Measurements from ENCODE around the gene MYO3B. TPM values are rescaled to one million over a fixed set of nuclear protein-coding genes. Genes with fewer than 3 reads are reported as not detected.

Gene MYO3B
- total and polyA plus RNA-seq, 2 of the 8 experiments (the other 6 are each of a cell fraction or from before 2014, with no cell fraction given) = 0.17 to 0.19 TPM

GRCh38 chr2:170587922-170588321 lies 410.0 kb downstream of the MYO3B start:
- H3K23ac ChIP-seq (ENCODE audit: insufficient read length) = no peak overlapping the region
- H2BK12ac ChIP-seq (ENCODE audit: low read depth, low read length) = no peak overlapping the region
- no peak overlapping the region for H3K9ac ChIP-seq (replicated peaks in 1 of 4; ENCODE audit: extremely low read depth in 1 of 4, low read depth in 3 of 4, low read length in 3 of 4)
- H2BK15ac ChIP-seq (ENCODE audit: low read length) = no peak overlapping the region
- H3K27ac ChIP-seq (ENCODE audit: low read depth, low read length) = no peak overlapping the region
- no peak overlapping the region for H3K4me2 ChIP-seq (ENCODE audit: insufficient read depth in 1 of 2, low read depth in 2 of 2, low read length in 2 of 2)
- H3K23me2 ChIP-seq (ENCODE audit: low read depth, low read length) = no peaks in the 10 kb centered on the region
- no peaks in the 10 kb centered on the region for H3K36me3 ChIP-seq (ENCODE audit: control insufficient read depth in 2 of 4, insufficient read depth in 4 of 4, low read length in 3 of 4)
- no peak overlapping the region for H2AFZ ChIP-seq (ENCODE audit: low read length)
- DNase-seq (ENCODE audit: low read depth in 1 of 2, low spot score in 2 of 2) (no peak), FAIRE-seq (no peak)
- H3K4ac ChIP-seq (replicated peaks; ENCODE audit: insufficient read length, low read depth, low read length) = no peak overlapping the region
- WGBS, 2 experiments (ENCODE audit: extremely low coverage in 1 of 2, insufficient coverage in 1 of 2, insufficient read length in 1 of 2, insufficient replicate concordance in 2 of 2, low coverage in 1 of 2, low lambda C conversion rate in 2 of 2, missing lambda C conversion rate in 1 of 2) = 64% methylated on average over 2 of the region's 2 CpGs; no CpG with 5 or more reads in 1 of the 2 experiments
- H3K9me3 ChIP-seq (ENCODE audit: insufficient read depth in 2 of 2, low read depth in 1 of 2, low read length in 1 of 2) = no peaks in the 10 kb centered on the region
- H3K79me1 ChIP-seq (ENCODE audit: low read depth, low read length) = no peaks in the 10 kb centered on the region
- H2BK5ac ChIP-seq (ENCODE audit: low read depth, low read length) = no peak overlapping the region
- no peak overlapping the region for H4K91ac ChIP-seq (replicated peaks; ENCODE audit: insufficient read length, low read length)
- H2BK120ac ChIP-seq (replicated peaks; ENCODE audit: low read depth, low read length) = no peak overlapping the region
- H3K18ac ChIP-seq (ENCODE audit: extremely low read depth, low read length) = no peak overlapping the region
- H3K27me3 ChIP-seq (replicated peaks in 1 of 4; ENCODE audit: control insufficient read depth in 3 of 4, extremely low read depth in 1 of 4, insufficient read depth in 3 of 4, low read length in 3 of 4) = no peaks in the 10 kb centered on the region
- no peak overlapping the region for H4K8ac ChIP-seq (ENCODE audit: extremely low read depth, insufficient read depth, low read length)
- no peak overlapping the region for H4K5ac ChIP-seq (ENCODE audit: insufficient read length, low read depth, low read length)
- no peaks in the 10 kb centered on the region for H3K79me2 ChIP-seq (ENCODE audit: control insufficient read depth in 1 of 2, insufficient read depth in 2 of 2, low read length in 2 of 2)
- no peak overlapping the region for H3K56ac ChIP-seq (replicated peaks; ENCODE audit: insufficient read length, low read depth, low read length)
- ChIA-PET CTCF (ENCODE audit: partially characterized antibody) (interaction anchor here (1.0 kb wide), 1 partner anchor 108 kb away, joined by 3 read pairs; no protein-coding TSS in a partner anchor), POLR2A (ENCODE audit: partially characterized antibody) (no interaction called here)
- no peak overlapping the region for H3K14ac ChIP-seq (ENCODE audit: insufficient read length)
- no peak overlapping the region for H2AK5ac ChIP-seq (ENCODE audit: low read depth, low read length)
- no peak overlapping the region for H3K4me3 ChIP-seq (ENCODE audit: extremely low read depth in 1 of 4, insufficient read depth in 2 of 4, low read depth in 3 of 4, low read length in 4 of 4)
- H3K4me1 ChIP-seq (replicated peaks in 1 of 4; ENCODE audit: control insufficient read depth in 3 of 4, insufficient read depth in 4 of 4, low read length in 3 of 4) = peaks cover 0 to 3% (median 2%) of the 10 kb centered on the region in 4 experiments; a peak in 2 of 7 replicates
- no peak overlapping the region for H2BK20ac ChIP-seq (ENCODE audit: low read length)
- no peaks in the 10 kb centered on the region for H4K20me1 ChIP-seq (replicated peaks in 1 of 2; ENCODE audit: control insufficient read depth in 1 of 2, insufficient read depth in 2 of 2, low read length in 2 of 2)
- no peak for TF ChIP-seq CTBP2 (IDR thresholded peaks at IDR 0.05; ENCODE audit: borderline replicate concordance, insufficient read depth, insufficient read length, low read length)
- TF ChIP-seq POLR2AphosphoS5 (IDR thresholded peaks at IDR 0.05; ENCODE audit: low read depth, low read length) = no peak
- TF ChIP-seq PHF8 (conservative IDR thresholded peaks at IDR 0.05; ENCODE audit: low read depth, low read length) = no peak
- TF ChIP-seq FOSL1 (IDR thresholded peaks at IDR 0.05; ENCODE audit: insufficient read depth, low read depth, low read length) = no peak
- no peak for TF ChIP-seq SP4 (IDR thresholded peaks at IDR 0.05; ENCODE audit: low read length)
- TF ChIP-seq RNF2 (IDR thresholded peaks at IDR 0.05; ENCODE audit: borderline replicate concordance, low read depth, low read length, missing control alignments, poor library complexity, severe bottlenecking) = no peak
- no peak for TF ChIP-seq POLR2A (IDR thresholded peaks at IDR 0.05; ENCODE audit: control extremely low read depth in 1 of 2, low read depth in 2 of 2, low read length in 2 of 2)
- TF ChIP-seq RXRA (IDR thresholded peaks at IDR 0.05; ENCODE audit: insufficient read depth, low read depth, low read length) = no peak
- TF ChIP-seq, protein P1, sequence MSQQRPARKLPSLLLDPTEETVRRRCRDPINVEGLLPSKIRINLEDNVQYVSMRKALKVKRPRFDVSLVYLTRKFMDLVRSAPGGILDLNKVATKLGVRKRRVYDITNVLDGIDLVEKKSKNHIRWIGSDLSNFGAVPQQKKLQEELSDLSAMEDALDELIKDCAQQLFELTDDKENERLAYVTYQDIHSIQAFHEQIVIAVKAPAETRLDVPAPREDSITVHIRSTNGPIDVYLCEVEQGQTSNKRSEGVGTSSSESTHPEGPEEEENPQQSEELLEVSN (IDR thresholded peaks at IDR 0.05) = no peak
- no peak for TF ChIP-seq RAD21 (IDR thresholded peaks at IDR 0.05 in 1 of 2, conservative IDR thresholded peaks at IDR 0.05 in 1 of 2; ENCODE audit: low read depth in 2 of 2, low read length in 2 of 2)
- TF ChIP-seq CEBPB (IDR thresholded peaks at IDR 0.05; ENCODE audit: low read depth, low read length) = no peak
- no peak for TF ChIP-seq CHD1 (IDR thresholded peaks at IDR 0.05; ENCODE audit: low read depth, low read length)
- no peak for TF ChIP-seq SP1 (IDR thresholded peaks at IDR 0.05; ENCODE audit: low read depth, low read length)
